Measurements from ENCODE around the gene ROCK2. TPM values are rescaled to one million over a fixed set of nuclear protein-coding genes. Genes with fewer than 3 reads are reported as not detected.
A peak's percentile ranks its signal among the peaks of the same experiment; 100 is the strongest.

ROCK2 gene
- total and polyA plus RNA-seq, 2 of the 8 experiments (the other 6 are each of a cell fraction or from before 2014, with no cell fraction given) = 2.7 to 29.0 TPM

GRCh38 chr2:11132036-11132671 is 212.3 kb downstream of the ROCK2 start:
- Histone ChIP-seq H3K4me3 (ENCODE audit: extremely low read depth in 1 of 4, insufficient read depth in 2 of 4, low read depth in 3 of 4, low read length in 4 of 4) (peak overlapping the region in 1 of 4 experiments; percentile 64; a peak in 1 of 8 replicates), H3K9me3 (ENCODE audit: insufficient read depth in 2 of 2, low read depth in 1 of 2, low read length in 1 of 2) (no peaks in the 10 kb centered on the region), H4K20me1 (replicated peaks in 1 of 2; ENCODE audit: control insufficient read depth in 1 of 2, insufficient read depth in 2 of 2, low read length in 2 of 2) (no peaks in the 10 kb centered on the region), H3K27me3 (replicated peaks in 1 of 4; ENCODE audit: control insufficient read depth in 3 of 4, extremely low read depth in 1 of 4, insufficient read depth in 3 of 4, low read length in 3 of 4) (no peaks in the 10 kb centered on the region; a peak in 2 of 7 replicates), H4K8ac (ENCODE audit: extremely low read depth, insufficient read depth, low read length) (0 out of 2 replicates have a peak overlapping the region, but pooled peaks have one; percentile 65), H2AK5ac (ENCODE audit: low read depth, low read length) (no peak overlapping the region), H3K23me2 (ENCODE audit: low read depth, low read length) (peaks cover 6% of the 10 kb centered on the region; the same call in 1 of the 2 replicates), H2BK12ac (ENCODE audit: low read depth, low read length) (peak overlapping the region; percentile 84), H4K91ac (replicated peaks; ENCODE audit: insufficient read length, low read length) (peak overlapping the region; percentile 68), H3K79me2 (ENCODE audit: control insufficient read depth in 1 of 2, insufficient read depth in 2 of 2, low read length in 2 of 2) (no peaks in the 10 kb centered on the region), H2BK15ac (ENCODE audit: low read length) (peak overlapping the region; percentile 72; the same call in 1 of the 2 replicates), H3K14ac (ENCODE audit: insufficient read length) (no peak overlapping the region), H3K23ac (ENCODE audit: insufficient read length) (no peak overlapping the region), H4K5ac (ENCODE audit: insufficient read length, low read depth, low read length) (no peak overlapping the region), H2AFZ (ENCODE audit: low read length) (peak overlapping the region; percentile 93), H3K27ac (ENCODE audit: low read depth, low read length) (no peak overlapping the region; the same call in 1 of the 2 replicates), H3K79me1 (ENCODE audit: low read depth, low read length) (no peaks in the 10 kb centered on the region), H3K4me2 (ENCODE audit: insufficient read depth in 1 of 2, low read depth in 2 of 2, low read length in 2 of 2) (peak overlapping the region in 1 of 2 experiments; percentile 82; a peak in 3 of 4 replicates), H3K56ac (replicated peaks; ENCODE audit: insufficient read length, low read depth, low read length) (no peak overlapping the region), H3K36me3 (ENCODE audit: control insufficient read depth in 2 of 4, insufficient read depth in 4 of 4, low read length in 3 of 4) (no peaks in the 10 kb centered on the region), H2BK120ac (replicated peaks; ENCODE audit: low read depth, low read length) (no peak overlapping the region), H3K4ac (replicated peaks; ENCODE audit: insufficient read length, low read depth, low read length) (peak overlapping the region; percentile 36), H2BK5ac (ENCODE audit: low read depth, low read length) (no peak overlapping the region), H2BK20ac (ENCODE audit: low read length) (peak overlapping the region; percentile 90), H3K18ac (ENCODE audit: extremely low read depth, low read length) (peak overlapping the region; percentile 24; the same call in 1 of the 2 replicates), H3K9ac (replicated peaks in 1 of 4; ENCODE audit: extremely low read depth in 1 of 4, low read depth in 3 of 4, low read length in 3 of 4) (no peak overlapping the region), H3K4me1 (replicated peaks in 1 of 4; ENCODE audit: control insufficient read depth in 3 of 4, insufficient read depth in 4 of 4, low read length in 3 of 4) (peaks cover 3 to 11% (median 6%) of the 10 kb centered on the region in 4 experiments)
- FAIRE-seq (no peak), DNase-seq (ENCODE audit: low read depth in 1 of 2, low spot score in 2 of 2) (no peak)
- CTCF ChIA-PET (ENCODE audit: partially characterized antibody) = interaction anchor here (0.5 to 7.8 kb wide), 105 partner anchors 10 to 612 kb away, joined by 3 to 111 read pairs (median 5); partner anchors contain the start of genes KCNF1 and SLC66A3
- POLR2A ChIA-PET (ENCODE audit: partially characterized antibody) = interaction anchor here (0.7 to 3.1 kb wide), 6 partner anchors 8 to 213 kb away, joined by 3 to 20 read pairs (median 4); partner anchors contain the start of genes ROCK2 and SLC66A3
- no peak for TF ChIP-seq TEAD4 (IDR thresholded peaks at IDR 0.05; ENCODE audit: low read depth, low read length)
- 85% methylated on average over 19 of the region's 19 CpGs; no CpG with 5 or more reads in 1 of the 2 experiments for WGBS, 2 experiments (ENCODE audit: extremely low coverage in 1 of 2, insufficient coverage in 1 of 2, insufficient read length in 1 of 2, insufficient replicate concordance in 2 of 2, low coverage in 1 of 2, low lambda C conversion rate in 2 of 2, missing lambda C conversion rate in 1 of 2)

Data from H1 (cell line).